Measurements from ENCODE around the gene PLRG1.

PLRG1 gene

GRCh38 chr4:154517591-154517990, 32.6 kb downstream of the PLRG1 start:
- no peak for ATAC-seq

- no peak for ATAC-seq
Measured at GRCh38 chr4:154516318-154517029, 33.7 kb downstream of the PLRG1 start.

GRCh38 chr4:154511981-154512380, 38.2 kb downstream of the PLRG1 start:
- no peak for ATAC-seq

- no peak for ATAC-seq
Measured at GRCh38 chr4:154511548-154511947, 38.7 kb downstream of the PLRG1 start.

GRCh38 chr4:154507156-154507555, 43.0 kb downstream of the PLRG1 start:
- no peak for ATAC-seq

- ATAC-seq = no peak
Measured at GRCh38 chr4:154506253-154506652, 43.9 kb downstream of the PLRG1 start.

GRCh38 chr4:154503598-154503997, 46.6 kb downstream of the PLRG1 start:
- no peak for ATAC-seq

- ATAC-seq = no peak
Measured at GRCh38 chr4:154502111-154502510, 48.1 kb downstream of the PLRG1 start.

GRCh38 chr4:154497889-154498288, 52.3 kb downstream of the PLRG1 start:
- ATAC-seq = no peak

GRCh38 chr4:154495867-154496266, 54.3 kb downstream of the PLRG1 start:
- ATAC-seq = no peak

- no peak for ATAC-seq
Measured at GRCh38 chr4:154492288-154492687, 57.9 kb downstream of the PLRG1 start.

GRCh38 chr4:154491341-154492271, 58.6 kb downstream of the PLRG1 start, which contains the start of gene DCHS2:
Gene DCHS2 (minus strand): TSS chr4:154491799. CDS start chr4:154491355, 444 bp downstream.
- no peak for ATAC-seq

GRCh38 chr4:154490583-154491340, 59.4 kb downstream of the PLRG1 start:
- peak in 1 of 2 donors; percentile 33 for ATAC-seq

- ATAC-seq = no peak
Measured at GRCh38 chr4:154490234-154490582, 60.0 kb downstream of the PLRG1 start.

- ATAC-seq = no peak
Measured at GRCh38 chr4:154489558-154490233, 60.5 kb downstream of the PLRG1 start.

GRCh38 chr4:154487145-154487544, 63.1 kb downstream of the PLRG1 start:
- no peak for ATAC-seq

GRCh38 chr4:154485127-154485773, 65.0 kb downstream of the PLRG1 start:
- ATAC-seq = no peak
